Neural crest cell (in vitro differentiated cells): Measurements from ENCODE around the gene KRTAP3-2. TPM values are rescaled to one million over a fixed set of nuclear protein-coding genes. Genes with fewer than 3 reads are reported as not detected.

ENCODE experiments used
- DNase-seq: peaks from one replicate; pipeline ENCODE4 v3.0.0; 2021; ENCODE audit warnings: low read depth, mixed read lengths, low spot score
- H3K27ac Mint-ChIP-seq: one replicate; pipeline ENCODE4 v1.8.0; 2021; ENCODE audit warnings: mild to moderate bottlenecking, mixed read lengths; ENCODE audit not compliant: unreplicated experiment
- H3K27me3 Mint-ChIP-seq: 2 replicates; pipeline ENCODE4 v1.8.0; 2021; ENCODE audit warnings: low read depth, mild to moderate bottlenecking, mixed read lengths
- H3K36me3 Mint-ChIP-seq: 2 replicates; pipeline ENCODE4 v1.8.0; 2021; ENCODE audit warnings: low read depth, mild to moderate bottlenecking, mixed read lengths
- H3K4me1 Mint-ChIP-seq: 2 replicates; pipeline ENCODE4 v1.8.0; 2021; ENCODE audit warnings: mixed read lengths
- H3K4me3 Mint-ChIP-seq: one replicate; pipeline ENCODE4 v1.8.0; 2021; ENCODE audit warnings: mild to moderate bottlenecking, mixed read lengths
- H3K9me3 Mint-ChIP-seq: 2 replicates; pipeline ENCODE4 v1.8.0; 2021; ENCODE audit warnings: mixed read lengths
- total RNA-seq: library from RNA; stranded (reverse); gene quantifications from 2 replicates; pipeline ENCODE4 v1.2.1, GENCODE V29; 2021
- TF ChIP-seq, protein P1 (sequence below): fragments of 200-600 bp; sonication (generic); conservative IDR thresholded peaks from 2 replicates; pipeline ENCODE4 v1.5.0; 2021; ENCODE audit warnings: antibody characterized with exemption, mild to moderate bottlenecking

Gene KRTAP3-2
- total RNA-seq, 1 donor from 2014 or later, result not detected

DNA sequence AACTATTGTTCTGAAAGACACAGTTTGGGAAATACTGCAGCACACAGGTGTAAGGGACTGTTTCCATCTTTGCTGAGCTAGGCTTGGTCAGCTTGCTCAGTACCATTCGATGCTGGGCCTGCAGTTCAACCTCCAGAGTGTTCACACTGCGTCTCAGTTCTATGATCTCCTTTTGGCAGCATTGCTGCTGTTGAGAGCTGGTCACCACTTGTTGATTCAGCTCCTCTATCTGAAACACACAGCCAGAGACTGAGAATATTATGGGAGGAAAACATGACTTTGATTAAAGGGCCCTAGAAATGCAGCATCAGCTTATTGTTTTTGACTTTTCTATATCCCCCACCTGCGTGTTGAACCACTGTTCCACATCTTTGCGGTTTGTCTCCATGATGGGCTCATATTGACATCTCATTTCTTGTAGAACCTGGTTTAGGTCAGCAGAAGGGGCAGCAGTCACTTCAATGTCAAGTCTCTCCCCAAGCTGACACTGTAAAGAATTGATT, 37.6 kb downstream of the KRTAP3-2 start:
- Mint-ChIP-seq H3K36me3 (no peaks in the 10 kb centered on the region), H3K4me3 (no peak overlapping the region)
- TF ChIP-seq, protein P1, sequence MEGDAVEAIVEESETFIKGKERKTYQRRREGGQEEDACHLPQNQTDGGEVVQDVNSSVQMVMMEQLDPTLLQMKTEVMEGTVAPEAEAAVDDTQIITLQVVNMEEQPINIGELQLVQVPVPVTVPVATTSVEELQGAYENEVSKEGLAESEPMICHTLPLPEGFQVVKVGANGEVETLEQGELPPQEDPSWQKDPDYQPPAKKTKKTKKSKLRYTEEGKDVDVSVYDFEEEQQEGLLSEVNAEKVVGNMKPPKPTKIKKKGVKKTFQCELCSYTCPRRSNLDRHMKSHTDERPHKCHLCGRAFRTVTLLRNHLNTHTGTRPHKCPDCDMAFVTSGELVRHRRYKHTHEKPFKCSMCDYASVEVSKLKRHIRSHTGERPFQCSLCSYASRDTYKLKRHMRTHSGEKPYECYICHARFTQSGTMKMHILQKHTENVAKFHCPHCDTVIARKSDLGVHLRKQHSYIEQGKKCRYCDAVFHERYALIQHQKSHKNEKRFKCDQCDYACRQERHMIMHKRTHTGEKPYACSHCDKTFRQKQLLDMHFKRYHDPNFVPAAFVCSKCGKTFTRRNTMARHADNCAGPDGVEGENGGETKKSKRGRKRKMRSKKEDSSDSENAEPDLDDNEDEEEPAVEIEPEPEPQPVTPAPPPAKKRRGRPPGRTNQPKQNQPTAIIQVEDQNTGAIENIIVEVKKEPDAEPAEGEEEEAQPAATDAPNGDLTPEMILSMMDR, result no peak

GRCh38 chr17:40961591-40961990, 38.1 kb downstream of the KRTAP3-2 start:
- Mint-ChIP-seq H3K27ac (no peak overlapping the region), H3K36me3 (no peaks in the 10 kb centered on the region), H3K4me1 (peaks cover 4% of the 10 kb centered on the region), H3K4me3 (no peak overlapping the region), H3K27me3 (peaks cover 2% of the 10 kb centered on the region), H3K9me3 (no peaks in the 10 kb centered on the region)
- no peak for DNase-seq
- TF ChIP-seq, protein P1, result no peak

More for the DNA sequence above, 37.6 kb downstream of the KRTAP3-2 start:
- no peak for DNase-seq
- no peaks in the 10 kb centered on the region for H3K9me3 Mint-ChIP-seq
- no peaks in the 10 kb centered on the region for H3K4me1 Mint-ChIP-seq
- peaks cover 6% of the 10 kb centered on the region for H3K27me3 Mint-ChIP-seq
- H3K27ac Mint-ChIP-seq, result no peak overlapping the region

DNA sequence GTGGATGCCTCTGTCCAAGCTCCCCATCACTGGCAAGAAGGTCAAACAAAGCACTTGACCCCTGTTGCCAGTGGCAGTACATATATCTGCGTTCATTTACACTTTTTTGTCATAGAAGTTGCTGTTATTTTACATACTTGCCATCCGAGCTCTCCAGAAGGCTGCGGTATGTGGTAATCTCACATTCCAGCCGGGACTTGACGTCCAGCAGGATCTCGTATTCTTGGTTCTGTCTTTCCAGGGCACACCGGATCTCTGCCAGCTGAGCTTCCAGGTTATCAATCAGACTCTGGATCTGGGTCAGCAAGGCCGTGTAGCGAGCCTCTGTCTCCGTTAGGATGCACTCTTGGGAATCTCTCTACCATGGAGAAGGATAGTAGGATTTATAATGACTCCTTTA, 39.6 kb downstream of the KRTAP3-2 start:
- H3K27me3 Mint-ChIP-seq, result no peaks in the 10 kb centered on the region
- TF ChIP-seq, protein P1, result no peak
- no peak overlapping the region for H3K27ac Mint-ChIP-seq
- peaks cover 5% of the 10 kb centered on the region for H3K4me1 Mint-ChIP-seq
- H3K36me3 Mint-ChIP-seq, result no peaks in the 10 kb centered on the region
- no peaks in the 10 kb centered on the region for H3K9me3 Mint-ChIP-seq
- no peak for DNase-seq
- H3K4me3 Mint-ChIP-seq, result no peak overlapping the region

GRCh38 chr17:40958086-40958953, 41.4 kb downstream of the KRTAP3-2 start:
- Mint-ChIP-seq H3K9me3 (no peaks in the 10 kb centered on the region), H3K27me3 (no peaks in the 10 kb centered on the region), H3K36me3 (no peaks in the 10 kb centered on the region), H3K27ac (no peak overlapping the region), H3K4me1 (peaks cover 5% of the 10 kb centered on the region), H3K4me3 (no peak overlapping the region)
- TF ChIP-seq, protein P1, result no peak
- no peak for DNase-seq

DNA sequence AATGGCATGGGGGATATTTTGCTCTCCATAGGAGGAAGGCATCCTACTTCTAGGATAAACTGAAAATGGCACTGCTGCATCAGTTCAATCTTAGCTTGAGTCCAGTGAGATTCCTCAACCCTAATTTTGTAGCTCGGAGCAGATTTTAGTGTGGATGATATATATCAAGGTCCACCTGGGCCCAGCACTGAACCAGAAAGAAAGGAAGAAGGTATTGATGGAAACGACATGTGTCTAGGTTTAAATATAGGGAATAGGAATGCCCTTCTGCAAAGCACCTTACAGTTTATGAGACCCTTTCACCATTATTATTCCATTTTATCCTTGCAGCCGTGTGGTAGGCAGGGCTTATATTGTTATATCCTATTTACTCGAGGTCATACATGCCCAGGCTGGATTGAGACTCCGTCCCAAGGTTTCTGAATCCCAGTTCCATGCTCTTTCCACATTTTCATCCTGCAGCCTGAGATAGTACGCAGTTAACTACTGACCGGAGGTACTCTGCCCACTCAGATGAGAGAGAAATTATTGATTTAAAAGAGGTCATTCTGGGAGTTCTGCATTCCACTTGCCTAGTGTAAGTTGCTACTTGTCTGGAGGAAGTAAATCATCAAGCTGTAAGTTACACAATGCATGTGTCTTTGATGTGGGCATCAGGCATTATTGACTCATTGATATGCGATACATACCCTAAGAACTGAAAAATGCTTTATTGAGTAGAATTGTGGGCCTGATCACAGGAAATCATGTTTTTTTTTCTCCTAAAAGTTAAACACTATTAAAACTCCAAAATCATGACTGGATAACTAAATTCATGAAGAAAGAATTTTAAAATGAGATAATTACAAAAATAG, 43.1 kb downstream of the KRTAP3-2 start:
- no peak for DNase-seq
- TF ChIP-seq, protein P1, result no peak
- H3K27ac Mint-ChIP-seq, result no peak overlapping the region
- H3K36me3 Mint-ChIP-seq, result no peaks in the 10 kb centered on the region
- H3K4me3 Mint-ChIP-seq, result no peak overlapping the region
- no peaks in the 10 kb centered on the region for H3K9me3 Mint-ChIP-seq
- peaks cover 5% of the 10 kb centered on the region for H3K4me1 Mint-ChIP-seq
- no peaks in the 10 kb centered on the region for H3K27me3 Mint-ChIP-seq
